ENCODE measurements around the gene IL9R.
"Not testable (repeated sequence)": the region's sequence is repeated elsewhere in the genome, so short reads cannot be mapped to it uniquely, and the experiment has no call there.

IL9R gene

GRCh38 chrX:156013286-156013953, 15.9 kb downstream of the IL9R start:
- H3K9me3 ChIP-seq (ENCODE audit: control insufficient read depth, low read length); H3K36me3 ChIP-seq (ENCODE audit: control insufficient read depth, insufficient read depth, low read length); H3K9ac ChIP-seq (ENCODE audit: low read length); H3K4me3 ChIP-seq (ENCODE audit: low read length); H3K4me1 ChIP-seq (ENCODE audit: control insufficient read depth, insufficient read depth, low read length); H3K27me3 ChIP-seq (ENCODE audit: control insufficient read depth, insufficient read depth, low read length): not testable (repeated sequence)

- not testable (repeated sequence) for H3K4me3 ChIP-seq (ENCODE audit: low read length)
Measured at GRCh38 chrX:156019846-156020245, 22.4 kb downstream of the IL9R start.

DNA sequence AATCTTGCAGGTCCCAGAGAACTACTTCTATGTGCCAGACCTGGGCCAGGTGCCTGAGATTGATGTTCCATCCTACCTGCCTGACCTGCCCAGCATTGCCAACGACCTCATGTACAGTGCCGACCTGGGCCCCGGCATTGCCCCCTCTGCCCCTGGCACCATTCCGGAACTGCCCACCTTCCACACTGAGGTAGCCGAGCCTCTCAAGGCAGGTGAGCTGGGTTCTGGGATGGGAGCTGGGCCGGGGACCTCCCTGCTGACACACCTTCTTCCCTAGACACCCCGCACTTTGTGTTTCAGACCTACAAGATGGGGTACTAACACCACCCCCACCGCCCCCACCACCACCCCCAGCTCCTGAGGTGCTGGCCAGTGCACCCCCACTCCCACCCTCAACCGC, 25.5 kb downstream of the IL9R start:
- H3K9ac ChIP-seq (ENCODE audit: low read length); H3K4me1 ChIP-seq (ENCODE audit: control insufficient read depth, insufficient read depth, low read length): not testable (repeated sequence)

More at GRCh38 chrX:156019846-156020245, 22.4 kb downstream of the IL9R start:
- not testable (repeated sequence) for H3K27me3 ChIP-seq (ENCODE audit: control insufficient read depth, insufficient read depth, low read length); H3K36me3 ChIP-seq (ENCODE audit: control insufficient read depth, insufficient read depth, low read length); H3K4me1 ChIP-seq (ENCODE audit: control insufficient read depth, insufficient read depth, low read length); H3K9me3 ChIP-seq (ENCODE audit: control insufficient read depth, low read length); H3K9ac ChIP-seq (ENCODE audit: low read length)

DNA sequence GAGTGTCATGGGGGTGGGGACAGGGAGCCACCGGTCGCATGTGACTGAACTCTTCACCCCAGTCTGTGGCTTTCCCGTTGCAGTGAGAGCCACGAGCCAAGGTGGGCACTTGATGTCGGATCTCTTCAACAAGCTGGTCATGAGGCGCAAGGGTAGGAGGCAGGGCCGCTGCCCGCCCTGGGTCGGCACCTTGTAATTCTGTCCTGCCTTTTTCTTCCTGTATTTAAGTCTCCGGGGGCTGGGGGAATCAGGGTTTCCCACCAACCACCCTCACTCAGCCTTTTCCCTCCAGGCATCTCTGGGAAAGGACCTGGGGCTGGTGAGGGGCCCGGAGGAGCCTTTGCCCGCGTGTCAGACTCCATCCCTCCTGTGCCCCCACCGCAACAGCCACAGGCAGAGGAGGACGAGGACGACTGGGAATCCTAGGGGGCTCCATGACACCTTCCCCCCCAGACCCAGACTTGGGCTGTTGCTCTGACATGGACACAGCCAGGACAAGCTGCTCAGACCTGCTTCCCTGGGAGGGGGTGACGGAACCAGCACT, 27.5 kb downstream of the IL9R start:
- H3K4me1 ChIP-seq (ENCODE audit: control insufficient read depth, insufficient read depth, low read length); H3K36me3 ChIP-seq (ENCODE audit: control insufficient read depth, insufficient read depth, low read length); H3K27me3 ChIP-seq (ENCODE audit: control insufficient read depth, insufficient read depth, low read length); H3K9me3 ChIP-seq (ENCODE audit: control insufficient read depth, low read length); H3K9ac ChIP-seq (ENCODE audit: low read length); H3K4me3 ChIP-seq (ENCODE audit: low read length): not testable (repeated sequence)

More for the DNA sequence above, 25.5 kb downstream of the IL9R start:
- not testable (repeated sequence) for H3K4me3 ChIP-seq (ENCODE audit: low read length); H3K36me3 ChIP-seq (ENCODE audit: control insufficient read depth, insufficient read depth, low read length); H3K9me3 ChIP-seq (ENCODE audit: control insufficient read depth, low read length); H3K27me3 ChIP-seq (ENCODE audit: control insufficient read depth, insufficient read depth, low read length)

DNA sequence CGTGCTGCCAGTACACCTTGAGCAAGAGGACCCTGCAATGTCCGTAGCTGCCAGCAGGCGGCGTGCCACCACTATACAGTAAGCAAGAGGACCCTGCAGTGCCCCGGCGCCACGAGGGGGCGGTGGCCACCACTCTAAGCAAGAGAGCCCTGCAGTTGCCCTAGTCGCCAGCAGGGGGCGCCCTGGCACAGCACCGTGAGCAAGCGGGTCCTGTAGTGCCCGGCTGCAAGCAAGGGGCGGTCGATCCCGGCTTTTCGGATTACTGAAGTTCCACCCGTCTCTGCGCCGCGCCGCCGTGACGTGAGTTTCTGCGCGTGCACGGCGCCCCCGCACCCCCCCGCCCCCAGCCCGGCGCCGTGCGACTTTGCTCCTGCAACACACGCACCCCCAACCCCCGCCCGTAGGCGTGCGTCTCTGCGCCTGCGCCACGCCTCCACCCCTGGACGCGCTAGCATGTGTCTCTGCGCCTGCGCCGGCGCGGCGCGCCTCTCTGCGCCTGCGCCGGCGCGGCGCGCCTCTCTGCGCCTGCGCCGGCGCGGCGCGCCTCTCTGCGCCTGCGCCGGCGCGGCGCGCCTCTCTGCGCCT, 31.2 kb downstream of the IL9R start:
- not testable (repeated sequence) for H3K9me3 ChIP-seq (ENCODE audit: control insufficient read depth, low read length); H3K27me3 ChIP-seq (ENCODE audit: control insufficient read depth, insufficient read depth, low read length); H3K4me1 ChIP-seq (ENCODE audit: control insufficient read depth, insufficient read depth, low read length); H3K9ac ChIP-seq (ENCODE audit: low read length); H3K36me3 ChIP-seq (ENCODE audit: control insufficient read depth, insufficient read depth, low read length); H3K4me3 ChIP-seq (ENCODE audit: low read length)

DNA sequence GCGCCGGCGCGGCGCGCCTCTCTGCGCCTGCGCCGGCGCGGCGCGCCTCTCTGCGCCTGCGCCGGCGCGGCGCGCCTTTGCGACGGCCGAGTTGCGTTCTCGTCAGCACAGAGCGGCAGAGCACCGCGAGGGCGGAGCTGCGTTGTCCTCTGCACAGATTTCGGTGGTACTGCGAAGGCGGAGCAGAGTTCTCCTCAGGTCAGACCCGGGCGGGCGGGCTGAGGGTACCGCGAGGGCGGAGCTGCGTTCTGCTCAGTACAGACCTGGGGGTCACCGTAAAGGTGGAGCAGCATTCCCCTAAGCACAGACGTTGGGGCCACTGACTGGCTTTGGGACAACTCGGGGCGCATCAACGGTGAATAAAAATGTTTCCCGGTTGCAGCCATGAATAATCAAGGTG, 31.8 kb downstream of the IL9R start:
- H3K4me1 ChIP-seq (ENCODE audit: control insufficient read depth, insufficient read depth, low read length); H3K27me3 ChIP-seq (ENCODE audit: control insufficient read depth, insufficient read depth, low read length); H3K9ac ChIP-seq (ENCODE audit: low read length); H3K4me3 ChIP-seq (ENCODE audit: low read length); H3K36me3 ChIP-seq (ENCODE audit: control insufficient read depth, insufficient read depth, low read length); H3K9me3 ChIP-seq (ENCODE audit: control insufficient read depth, low read length): not testable (repeated sequence)

GRCh38 chrX:156029707-156030442, 32.4 kb downstream of the IL9R start:
- not testable (repeated sequence) for H3K27me3 ChIP-seq (ENCODE audit: control insufficient read depth, insufficient read depth, low read length)

GRCh38 chrX:156030474-156030873, 33.0 kb downstream of the IL9R start:
- H3K9ac ChIP-seq (ENCODE audit: low read length); H3K4me1 ChIP-seq (ENCODE audit: control insufficient read depth, insufficient read depth, low read length); H3K36me3 ChIP-seq (ENCODE audit: control insufficient read depth, insufficient read depth, low read length); H3K9me3 ChIP-seq (ENCODE audit: control insufficient read depth, low read length); H3K27me3 ChIP-seq (ENCODE audit: control insufficient read depth, insufficient read depth, low read length); H3K4me3 ChIP-seq (ENCODE audit: low read length): not testable (repeated sequence)

More at GRCh38 chrX:156029707-156030442, 32.4 kb downstream of the IL9R start:
- H3K36me3 ChIP-seq (ENCODE audit: control insufficient read depth, insufficient read depth, low read length); H3K9me3 ChIP-seq (ENCODE audit: control insufficient read depth, low read length); H3K9ac ChIP-seq (ENCODE audit: low read length); H3K4me3 ChIP-seq (ENCODE audit: low read length); H3K4me1 ChIP-seq (ENCODE audit: control insufficient read depth, insufficient read depth, low read length): not testable (repeated sequence)

Measured in mucosa of stomach (tissue), 1 donor.